Activated CD4-positive, alpha-beta memory T cell treated with anti-CD3 and anti-CD28 coated beads for 36 hours (primary cell): ENCODE data around the gene NEU2. TPM values are rescaled to one million over a fixed set of nuclear protein-coding genes. Genes with fewer than 3 reads are reported as not detected.

Experiments used
- CTCF ChIA-PET: fragments of 350-600 bp; sonication (Branson Sonifier 250); formaldehyde crosslinking; loops from one replicate; lab custom pipeline; 2021; ENCODE audit warnings: antibody characterized with exemption, inconsistent platforms; lab: Charles Lee
- POLR2A ChIA-PET: fragments of 350-600 bp; sonication (Branson Sonifier 250); formaldehyde crosslinking; loops from one replicate; lab custom pipeline; 2021; ENCODE audit warnings: antibody characterized with exemption; lab: Charles Lee
- DNase-seq: peaks from one replicate; pipeline ENCODE4 v3.0.0-alpha.2; 2020
- H3K27ac Mint-ChIP-seq: one replicate; pipeline ENCODE4 v1.8.0; 2021; ENCODE audit warnings: mixed read lengths
- H3K27me3 Mint-ChIP-seq: one replicate; pipeline ENCODE4 v1.8.0; 2021; ENCODE audit warnings: mixed read lengths
- H3K36me3 Mint-ChIP-seq: one replicate; pipeline ENCODE4 v1.8.0; 2021; ENCODE audit warnings: mixed read lengths
- H3K4me1 Mint-ChIP-seq: one replicate; pipeline ENCODE4 v1.8.0; 2021; ENCODE audit warnings: low read depth, mixed read lengths
- H3K4me3 Mint-ChIP-seq: one replicate; pipeline ENCODE4 v1.8.0; 2021; ENCODE audit warnings: mild to moderate bottlenecking, mixed read lengths
- H3K9me3 Mint-ChIP-seq: one replicate; pipeline ENCODE4 v1.8.0; 2021; ENCODE audit warnings: mixed read lengths
- intact Hi-C: fragments of 100-400 bp; cut with micrococcal nuclease; formaldehyde crosslinking; loops from one replicate; pipeline ENCODE4 v1.15.1; 2023
- total RNA-seq, 2 experiments: library from RNA; stranded (reverse); gene quantifications; one replicate each; pipeline ENCODE4 v1.2.3, GENCODE V29; 2021

Gene NEU2
- total RNA-seq, 2 experiments from 2014 or later: not detected

- intact Hi-C loops: loop anchor here (2.0 to 10.0 kb wide), 3 partner anchors 151 to 334 kb away; partner anchors contain the start of gene DGKD
- no peaks in the 10 kb centered on the region for H3K27me3 Mint-ChIP-seq
- ChIA-PET POLR2A (interaction anchor here (0.5 to 10.4 kb wide), 3 partner anchors 10 to 151 kb away, joined by 3 to 145 read pairs (median 5); partner anchors contain the start of gene INPP5D), CTCF (interaction anchor here (0.7 to 8.0 kb wide), 4 partner anchors 13 to 168 kb away, joined by 3 to 66 read pairs (median 15); partner anchors contain the start of genes ATG16L1 and INPP5D)
- no peak for DNase-seq
- H3K4me3 Mint-ChIP-seq: peak overlapping the region; percentile 70
- H3K27ac Mint-ChIP-seq: peak overlapping the region; percentile 98
- peaks cover 50% of the 10 kb centered on the region for H3K36me3 Mint-ChIP-seq
- no peaks in the 10 kb centered on the region for H3K9me3 Mint-ChIP-seq
- peaks cover 92% of the 10 kb centered on the region for H3K4me1 Mint-ChIP-seq
These were observed 51.3 kb downstream of the NEU2 start for GRCh38 chr2:233083782-233084181.

DNA sequence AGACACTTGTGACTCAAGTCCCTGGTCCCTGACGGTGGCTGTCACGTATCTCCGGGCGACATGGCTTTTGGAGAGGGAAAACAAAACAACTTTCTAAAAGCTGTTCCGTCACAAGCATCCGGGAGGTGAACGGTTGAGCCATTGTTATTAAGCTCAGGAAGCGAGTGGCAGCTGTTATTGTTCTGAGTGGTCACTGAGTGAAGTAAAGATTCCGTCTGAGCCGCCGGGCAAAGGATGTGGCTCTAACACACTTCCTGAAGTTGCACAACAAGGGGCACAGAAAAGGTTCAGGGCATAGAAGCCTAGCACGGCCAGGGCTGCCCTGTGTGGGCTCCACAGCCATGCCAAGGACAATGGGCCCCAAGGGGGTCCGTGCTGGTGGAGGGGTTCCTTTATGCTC is 52.0 kb downstream of the NEU2 start:
- POLR2A ChIA-PET: interaction anchor here (10.4 kb wide), 1 partner anchor 22 kb away, joined by 145 read pairs; the partner anchor contains the start of gene INPP5D
- H3K36me3 Mint-ChIP-seq: peaks cover 44% of the 10 kb centered on the region
- H3K27ac Mint-ChIP-seq: peak overlapping the region; percentile 98

More for the DNA sequence above, 52.0 kb downstream of the NEU2 start:
- intact Hi-C loops: loop anchor here (5.0 to 10.0 kb wide), 2 partner anchors 270 to 333 kb away; partner anchors contain the start of gene DGKD
- H3K9me3 Mint-ChIP-seq: no peaks in the 10 kb centered on the region
- CTCF ChIA-PET: interaction anchor here (3.2 to 8.0 kb wide), 2 partner anchors 24 to 31 kb away, joined by 21 to 66 read pairs; partner anchors contain the start of gene INPP5D
- peak overlapping the region; percentile 70 for H3K4me3 Mint-ChIP-seq
- peak; percentile 83 for DNase-seq
- no peaks in the 10 kb centered on the region for H3K27me3 Mint-ChIP-seq
- H3K4me1 Mint-ChIP-seq: peaks cover 84% of the 10 kb centered on the region

Other genes with a start within 250 kb of the NEU2 start
- 1 to 10 TPM in 1 of 2 experiments, under 1 TPM in 1; 0.85 to 1.7 TPM for gene SNORC, start 162.4 kb upstream of the NEU2 start, total RNA-seq
- 1 to 10 TPM; 4.2 to 5.4 TPM for gene NGEF, start 19.4 kb upstream of the NEU2 start, total RNA-seq
- gene INPP5D, start 27.7 kb downstream of the NEU2 start, total RNA-seq: 10 to 100 TPM; 52.4 to 54.9 TPM
- gene ATG16L1, start 219.0 kb downstream of the NEU2 start, total RNA-seq: 10 to 100 TPM; 27.0 to 30.5 TPM